ENCODE results near the gene SP140L.

SP140L gene

DNA sequence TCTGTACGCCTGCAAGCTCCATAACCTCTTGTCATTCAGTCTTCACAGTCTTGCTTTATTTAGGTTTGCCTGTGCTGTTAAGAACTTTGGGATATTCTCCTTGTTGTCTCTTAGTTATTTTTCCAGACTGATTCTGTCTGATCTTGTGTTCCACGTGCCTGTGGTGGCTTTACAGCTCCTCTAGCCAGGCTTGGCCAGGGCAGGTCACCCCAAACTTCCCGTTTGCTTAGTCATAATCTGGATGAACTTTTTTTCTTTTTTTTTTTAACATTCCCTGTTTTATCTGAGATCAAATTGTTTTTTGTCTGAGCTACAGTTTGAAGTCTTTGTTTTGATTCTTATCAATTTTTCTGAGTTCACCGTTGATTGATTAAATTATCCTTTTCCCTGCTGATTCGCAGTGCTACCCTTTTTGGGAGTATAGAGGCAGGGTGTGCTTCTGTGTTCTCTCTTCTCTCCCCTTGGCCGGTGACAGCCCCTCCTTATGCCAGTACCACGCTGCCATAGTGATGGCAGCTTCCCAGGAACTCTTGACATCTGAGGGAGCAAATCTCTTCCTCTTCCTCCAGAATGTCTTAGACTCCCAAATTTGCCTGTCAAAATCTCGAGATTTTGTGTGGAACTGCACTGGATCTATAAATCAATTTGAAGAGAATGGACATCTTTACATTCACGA is 91.5 kb downstream of the SP140L start:
- Histone ChIP-seq H3K56ac (ENCODE audit: low read length) (no peak overlapping the region), H3K79me2 (ENCODE audit: control insufficient read depth, insufficient read depth, low read length) (no peaks in the 10 kb centered on the region), H3K4me1 (ENCODE audit: control insufficient read depth, low read depth, low read length) (no peaks in the 10 kb centered on the region), H2BK120ac (ENCODE audit: low read depth, low read length) (no peak overlapping the region), H3K9ac (ENCODE audit: low read length) (no peak overlapping the region), H4K8ac (ENCODE audit: low read depth, low read length) (no peak overlapping the region), H3K23ac (ENCODE audit: low read length) (no peak overlapping the region), H3K36me3 (ENCODE audit: control insufficient read depth, insufficient read depth, low read length) (no peaks in the 10 kb centered on the region), H2AK5ac (ENCODE audit: low read length) (no peak overlapping the region), H3K18ac (ENCODE audit: low read length) (no peak overlapping the region), H3K4me3 (ENCODE audit: low read length) (no peak overlapping the region), H3K4me2 (ENCODE audit: low read length) (no peak overlapping the region), H3K27ac (ENCODE audit: low read depth, low read length) (no peak overlapping the region), H2BK15ac (replicated peaks; ENCODE audit: low read depth) (no peak overlapping the region), H4K5ac (ENCODE audit: low read length) (no peak overlapping the region), H2BK5ac (ENCODE audit: low read length) (no peak overlapping the region), H3K27me3 (ENCODE audit: insufficient read depth, low read length, poor library complexity) (no peaks in the 10 kb centered on the region), H3K79me1 (ENCODE audit: low read length) (no peaks in the 10 kb centered on the region), H3K4ac (ENCODE audit: low read depth, low read length) (no peak overlapping the region)
- no peak for DNase-seq
- WGBS (ENCODE audit: extremely low coverage, insufficient coverage, low lambda C conversion rate): no CpG with 5 or more reads among the region's 9 CpGs

DNA sequence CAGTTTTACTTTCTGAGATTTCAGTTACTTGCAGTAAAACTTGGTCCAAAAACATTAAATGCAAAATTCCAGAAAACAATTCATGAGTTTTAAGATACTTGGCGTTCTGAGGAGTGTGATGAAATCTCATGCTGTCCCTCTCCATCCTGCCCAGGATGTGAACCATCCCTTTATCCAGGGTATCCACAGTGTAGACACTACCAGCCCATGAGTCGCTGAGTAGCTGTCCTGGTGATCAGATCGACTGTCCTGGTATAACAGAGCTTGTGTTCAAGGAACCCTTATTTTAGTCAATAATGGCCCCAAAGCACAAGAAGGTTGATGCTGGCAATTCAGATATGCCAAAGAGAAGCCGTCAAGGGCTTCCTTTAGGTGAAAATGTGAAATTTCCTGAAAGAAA is 92.2 kb downstream of the SP140L start:
- Histone ChIP-seq H3K18ac (ENCODE audit: low read length) (no peak overlapping the region), H2AK5ac (ENCODE audit: low read length) (no peak overlapping the region), H3K23ac (ENCODE audit: low read length) (no peak overlapping the region), H3K27ac (ENCODE audit: low read depth, low read length) (no peak overlapping the region), H4K8ac (ENCODE audit: low read depth, low read length) (no peak overlapping the region), H3K4me3 (ENCODE audit: low read length) (no peak overlapping the region), H3K56ac (ENCODE audit: low read length) (no peak overlapping the region), H2BK120ac (ENCODE audit: low read depth, low read length) (no peak overlapping the region), H3K79me1 (ENCODE audit: low read length) (no peaks in the 10 kb centered on the region), H4K5ac (ENCODE audit: low read length) (no peak overlapping the region), H3K4ac (ENCODE audit: low read depth, low read length) (no peak overlapping the region), H3K36me3 (ENCODE audit: control insufficient read depth, insufficient read depth, low read length) (no peaks in the 10 kb centered on the region), H3K79me2 (ENCODE audit: control insufficient read depth, insufficient read depth, low read length) (no peaks in the 10 kb centered on the region), H3K4me1 (ENCODE audit: control insufficient read depth, low read depth, low read length) (no peaks in the 10 kb centered on the region), H3K9ac (ENCODE audit: low read length) (no peak overlapping the region), H3K4me2 (ENCODE audit: low read length) (no peak overlapping the region), H2BK15ac (replicated peaks; ENCODE audit: low read depth) (no peak overlapping the region), H2BK5ac (ENCODE audit: low read length) (no peak overlapping the region), H3K27me3 (ENCODE audit: insufficient read depth, low read length, poor library complexity) (no peaks in the 10 kb centered on the region)
- no CpG with 5 or more reads among the region's 4 CpGs for WGBS (ENCODE audit: extremely low coverage, insufficient coverage, low lambda C conversion rate)
- no peak for DNase-seq

DNA sequence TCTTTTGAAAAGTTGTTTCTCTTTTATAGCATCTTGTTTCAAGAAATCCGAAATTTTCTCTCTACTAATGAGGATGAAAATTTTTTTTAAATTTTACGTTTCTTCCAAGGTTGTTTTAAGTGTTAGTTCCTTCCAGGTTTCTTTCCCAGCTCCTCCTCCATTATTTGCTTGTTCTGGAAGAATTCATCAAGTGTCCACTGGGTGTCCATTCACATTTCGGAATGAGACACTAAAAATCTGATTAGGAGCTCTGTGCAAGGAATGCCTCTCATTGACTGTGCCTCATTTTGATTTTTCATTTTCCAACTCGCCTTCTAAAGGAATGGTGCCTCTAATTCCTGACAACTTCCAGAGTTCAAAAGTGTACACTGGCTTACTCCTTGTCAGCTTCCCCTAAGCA is 95.2 kb downstream of the SP140L start:
- Histone ChIP-seq H3K27ac (ENCODE audit: low read depth, low read length) (no peak overlapping the region), H2BK120ac (ENCODE audit: low read depth, low read length) (no peak overlapping the region), H4K5ac (ENCODE audit: low read length) (no peak overlapping the region), H3K79me2 (ENCODE audit: control insufficient read depth, insufficient read depth, low read length) (no peaks in the 10 kb centered on the region), H3K4me1 (ENCODE audit: control insufficient read depth, low read depth, low read length) (no peaks in the 10 kb centered on the region), H3K4ac (ENCODE audit: low read depth, low read length) (no peak overlapping the region), H3K4me3 (ENCODE audit: low read length) (no peak overlapping the region), H3K18ac (ENCODE audit: low read length) (no peak overlapping the region), H3K23ac (ENCODE audit: low read length) (no peak overlapping the region), H3K56ac (ENCODE audit: low read length) (no peak overlapping the region), H2BK15ac (replicated peaks; ENCODE audit: low read depth) (no peak overlapping the region), H3K4me2 (ENCODE audit: low read length) (no peak overlapping the region), H3K36me3 (ENCODE audit: control insufficient read depth, insufficient read depth, low read length) (no peaks in the 10 kb centered on the region), H3K79me1 (ENCODE audit: low read length) (no peaks in the 10 kb centered on the region), H3K9ac (ENCODE audit: low read length) (no peak overlapping the region), H2BK5ac (ENCODE audit: low read length) (no peak overlapping the region), H3K27me3 (ENCODE audit: insufficient read depth, low read length, poor library complexity) (no peaks in the 10 kb centered on the region), H4K8ac (ENCODE audit: low read depth, low read length) (no peak overlapping the region), H2AK5ac (ENCODE audit: low read length) (no peak overlapping the region)
- no peak for DNase-seq
- no CpG with 5 or more reads among the region's 4 CpGs for WGBS (ENCODE audit: extremely low coverage, insufficient coverage, low lambda C conversion rate)

DNA sequence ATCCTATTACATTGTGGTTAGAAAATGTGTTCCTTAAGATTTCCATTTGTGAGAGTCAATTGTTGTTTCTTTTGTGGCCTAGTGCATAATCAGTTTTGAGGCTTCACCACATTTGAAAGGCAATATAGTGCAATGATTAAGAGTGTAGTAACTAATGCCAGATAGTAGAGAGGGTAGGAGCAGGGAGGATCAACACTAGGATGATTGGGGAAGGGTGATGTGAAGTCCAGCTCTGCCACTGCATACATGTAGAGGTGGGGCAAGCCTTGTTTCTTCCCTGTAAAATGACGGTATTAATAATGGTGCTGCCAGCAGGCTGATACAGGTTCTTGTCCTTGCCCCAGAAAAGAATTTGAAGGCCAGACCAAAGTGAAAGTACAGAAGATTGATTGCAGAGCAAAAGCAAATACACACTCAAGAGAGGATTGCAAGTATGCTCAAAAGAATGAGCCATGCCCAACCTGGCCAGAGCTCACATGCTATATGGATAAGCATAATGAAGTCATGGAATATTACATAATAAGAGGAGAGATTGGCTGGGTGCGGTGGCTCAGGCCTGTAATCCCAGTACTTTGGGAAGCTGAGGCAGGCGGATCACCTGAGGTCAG is 97.0 kb downstream of the SP140L start:
- H2BK5ac ChIP-seq (ENCODE audit: low read length): no peak overlapping the region
- no peaks in the 10 kb centered on the region for H3K4me1 ChIP-seq (ENCODE audit: control insufficient read depth, low read depth, low read length)
- no peak overlapping the region for H2BK120ac ChIP-seq (ENCODE audit: low read depth, low read length)
- no peaks in the 10 kb centered on the region for H3K79me1 ChIP-seq (ENCODE audit: low read length)
- DNase-seq: no peak
- H3K27me3 ChIP-seq (ENCODE audit: insufficient read depth, low read length, poor library complexity): no peaks in the 10 kb centered on the region
- no peak overlapping the region for H3K9ac ChIP-seq (ENCODE audit: low read length)
- H3K4me2 ChIP-seq (ENCODE audit: low read length): no peak overlapping the region
- H4K8ac ChIP-seq (ENCODE audit: low read depth, low read length): no peak overlapping the region
- H2AK5ac ChIP-seq (ENCODE audit: low read length): no peak overlapping the region
- H4K5ac ChIP-seq (ENCODE audit: low read length): no peak overlapping the region
- H3K4me3 ChIP-seq (ENCODE audit: low read length): no peak overlapping the region
- no peak overlapping the region for H3K23ac ChIP-seq (ENCODE audit: low read length)
- no CpG with 5 or more reads among the region's 3 CpGs for WGBS (ENCODE audit: extremely low coverage, insufficient coverage, low lambda C conversion rate)
- H3K56ac ChIP-seq (ENCODE audit: low read length): no peak overlapping the region
- no peaks in the 10 kb centered on the region for H3K79me2 ChIP-seq (ENCODE audit: control insufficient read depth, insufficient read depth, low read length)
- no peaks in the 10 kb centered on the region for H3K36me3 ChIP-seq (ENCODE audit: control insufficient read depth, insufficient read depth, low read length)
- H3K27ac ChIP-seq (ENCODE audit: low read depth, low read length): no peak overlapping the region
- no peak overlapping the region for H3K18ac ChIP-seq (ENCODE audit: low read length)
- no peak overlapping the region for H2BK15ac ChIP-seq (replicated peaks; ENCODE audit: low read depth)
- H3K4ac ChIP-seq (ENCODE audit: low read depth, low read length): no peak overlapping the region

DNA sequence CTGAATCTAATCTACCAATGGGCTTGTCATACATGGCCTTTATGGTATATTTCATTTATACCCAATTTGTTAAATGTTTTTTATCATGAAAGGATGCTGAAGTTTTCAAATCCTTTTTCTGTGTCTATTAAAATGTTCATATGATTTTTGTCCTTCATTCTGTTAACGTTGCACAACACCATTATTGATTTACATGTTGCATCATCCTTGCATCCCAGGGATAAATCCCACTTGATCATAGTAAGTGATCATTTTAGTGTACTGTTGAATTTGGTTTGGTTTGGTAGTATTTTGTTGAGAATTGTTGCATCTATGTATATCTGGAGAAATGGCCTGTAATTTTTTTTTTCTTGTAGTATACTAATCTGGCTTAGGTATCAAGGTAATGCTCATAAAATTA is 98.4 kb downstream of the SP140L start:
- Histone ChIP-seq H4K8ac (ENCODE audit: low read depth, low read length) (no peak overlapping the region), H3K79me1 (ENCODE audit: low read length) (no peaks in the 10 kb centered on the region), H3K4me3 (ENCODE audit: low read length) (no peak overlapping the region), H3K36me3 (ENCODE audit: control insufficient read depth, insufficient read depth, low read length) (no peaks in the 10 kb centered on the region), H3K56ac (ENCODE audit: low read length) (no peak overlapping the region), H3K18ac (ENCODE audit: low read length) (no peak overlapping the region), H2BK120ac (ENCODE audit: low read depth, low read length) (no peak overlapping the region), H3K79me2 (ENCODE audit: control insufficient read depth, insufficient read depth, low read length) (no peaks in the 10 kb centered on the region), H2AK5ac (ENCODE audit: low read length) (no peak overlapping the region), H2BK15ac (replicated peaks; ENCODE audit: low read depth) (no peak overlapping the region), H3K23ac (ENCODE audit: low read length) (no peak overlapping the region), H3K27me3 (ENCODE audit: insufficient read depth, low read length, poor library complexity) (no peaks in the 10 kb centered on the region), H4K5ac (ENCODE audit: low read length) (no peak overlapping the region), H3K4me1 (ENCODE audit: control insufficient read depth, low read depth, low read length) (no peaks in the 10 kb centered on the region), H2BK5ac (ENCODE audit: low read length) (no peak overlapping the region), H3K9ac (ENCODE audit: low read length) (no peak overlapping the region), H3K4me2 (ENCODE audit: low read length) (no peak overlapping the region), H3K4ac (ENCODE audit: low read depth, low read length) (no peak overlapping the region), H3K27ac (ENCODE audit: low read depth, low read length) (no peak overlapping the region)
- no peak for DNase-seq
- no CpG with 5 or more reads among the region's 1 CpG for WGBS (ENCODE audit: extremely low coverage, insufficient coverage, low lambda C conversion rate)

DNA sequence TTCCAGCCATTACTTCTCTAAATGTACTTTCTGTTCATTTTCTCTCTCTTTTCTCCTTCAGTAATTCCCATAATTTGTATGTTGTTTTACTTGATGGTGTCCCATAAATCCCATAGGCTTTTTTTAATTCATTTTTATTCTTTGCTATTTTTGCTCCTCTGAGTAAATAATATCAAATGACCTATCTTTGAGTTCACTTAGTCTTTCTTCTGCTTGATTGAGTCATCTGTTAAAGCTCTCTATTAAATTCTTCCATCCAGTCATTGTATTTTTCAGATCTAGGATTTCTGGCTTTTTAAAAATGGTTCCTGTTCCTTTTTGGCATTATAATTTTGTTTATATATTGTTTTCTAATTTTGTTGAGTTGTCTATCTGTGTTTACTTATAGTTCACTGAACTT is 102.5 kb downstream of the SP140L start:
- Histone ChIP-seq H3K79me2 (ENCODE audit: control insufficient read depth, insufficient read depth, low read length) (no peaks in the 10 kb centered on the region), H3K56ac (ENCODE audit: low read length) (no peak overlapping the region), H3K4me2 (ENCODE audit: low read length) (no peak overlapping the region), H3K9ac (ENCODE audit: low read length) (no peak overlapping the region), H3K79me1 (ENCODE audit: low read length) (no peaks in the 10 kb centered on the region), H3K18ac (ENCODE audit: low read length) (no peak overlapping the region), H4K5ac (ENCODE audit: low read length) (no peak overlapping the region), H3K27me3 (ENCODE audit: insufficient read depth, low read length, poor library complexity) (no peaks in the 10 kb centered on the region), H2BK5ac (ENCODE audit: low read length) (no peak overlapping the region), H4K8ac (ENCODE audit: low read depth, low read length) (no peak overlapping the region), H3K23ac (ENCODE audit: low read length) (no peak overlapping the region), H2BK15ac (replicated peaks; ENCODE audit: low read depth) (no peak overlapping the region), H2BK120ac (ENCODE audit: low read depth, low read length) (no peak overlapping the region), H3K27ac (ENCODE audit: low read depth, low read length) (no peak overlapping the region), H3K36me3 (ENCODE audit: control insufficient read depth, insufficient read depth, low read length) (no peaks in the 10 kb centered on the region), H3K4me1 (ENCODE audit: control insufficient read depth, low read depth, low read length) (no peaks in the 10 kb centered on the region), H2AK5ac (ENCODE audit: low read length) (no peak overlapping the region), H3K4me3 (ENCODE audit: low read length) (no peak overlapping the region), H3K4ac (ENCODE audit: low read depth, low read length) (no peak overlapping the region)
- no peak for DNase-seq

Measured in mesendoderm (in vitro differentiated cells).